Measurements from ENCODE around the gene HNRNPA0. TPM values are rescaled to one million over a fixed set of nuclear protein-coding genes. Genes with fewer than 3 reads are reported as not detected.

The HNRNPA0 gene
- polyA plus RNA-seq, 1 donor from 2014 or later, result 80.3 TPM

GRCh38 chr5:137718611-137719010, 35.6 kb downstream of the HNRNPA0 start:
- Histone ChIP-seq H3K27me3 (ENCODE audit: insufficient read depth, low read depth, low read length) (no peaks in the 10 kb centered on the region), H3K9me2 (ENCODE audit: insufficient read depth, low read length) (no peaks in the 10 kb centered on the region), H3F3A (ENCODE audit: insufficient read depth, low read length, poor library complexity, severe bottlenecking) (no peaks in the 10 kb centered on the region), H3K36me3 (ENCODE audit: insufficient read depth, low read length) (no peaks in the 10 kb centered on the region), H3K4me3 (ENCODE audit: low read length) (no peak overlapping the region), H3K27ac (ENCODE audit: low read length) (no peak overlapping the region), H4K20me1 (ENCODE audit: insufficient read depth) (no peaks in the 10 kb centered on the region), H3K9ac (ENCODE audit: low read length) (no peak overlapping the region), H3K9me3 (ENCODE audit: low read length) (no peaks in the 10 kb centered on the region), H2AFZ (ENCODE audit: low read depth, low read length) (no peak overlapping the region), H3K79me2 (replicated peaks; ENCODE audit: insufficient read depth, low read length) (no peaks in the 10 kb centered on the region), H3K4me2 (ENCODE audit: low read length) (no peak overlapping the region)
- TF ChIP-seq EZH2 (IDR thresholded peaks at IDR 0.05; ENCODE audit: borderline replicate concordance, insufficient read depth, low read length, poor library complexity, severe bottlenecking) (no peak), TAF1 (IDR thresholded peaks at IDR 0.05; ENCODE audit: low read depth) (no peak), SMC3 (conservative IDR thresholded peaks at IDR 0.05; ENCODE audit: poor library complexity) (no peak), POLR2AphosphoS5 (IDR thresholded peaks at IDR 0.05) (no peak), EP300 (conservative IDR thresholded peaks at IDR 0.05; ENCODE audit: poor library complexity, severe bottlenecking) (no peak), REST (IDR thresholded peaks at IDR 0.05; ENCODE audit: borderline replicate concordance) (no peak), RAD21 (conservative IDR thresholded peaks at IDR 0.05) (no peak), MXI1 (conservative IDR thresholded peaks at IDR 0.05; ENCODE audit: poor library complexity, severe bottlenecking) (no peak), CTCF (IDR thresholded peaks at IDR 0.05; ENCODE audit: poor library complexity, severe bottlenecking) (no peak)

GRCh38 chr5:137716337-137716736, 37.8 kb downstream of the HNRNPA0 start:
- H3K27me3 ChIP-seq (ENCODE audit: insufficient read depth, low read depth, low read length), result no peaks in the 10 kb centered on the region
- no peak overlapping the region for H2AFZ ChIP-seq (ENCODE audit: low read depth, low read length)
- H3K79me2 ChIP-seq (replicated peaks; ENCODE audit: insufficient read depth, low read length), result no peaks in the 10 kb centered on the region
- H3K27ac ChIP-seq (ENCODE audit: low read length), result no peak overlapping the region
- H4K20me1 ChIP-seq (ENCODE audit: insufficient read depth), result no peaks in the 10 kb centered on the region
- no peak overlapping the region for H3K9ac ChIP-seq (ENCODE audit: low read length)
- H3K9me3 ChIP-seq (ENCODE audit: low read length), result no peaks in the 10 kb centered on the region
- no peak overlapping the region for H3K4me2 ChIP-seq (ENCODE audit: low read length)
- H3K4me3 ChIP-seq (ENCODE audit: low read length), result no peak overlapping the region
- no peaks in the 10 kb centered on the region for H3K9me2 ChIP-seq (ENCODE audit: insufficient read depth, low read length)
- no peaks in the 10 kb centered on the region for H3K36me3 ChIP-seq (ENCODE audit: insufficient read depth, low read length)
- H3F3A ChIP-seq (ENCODE audit: insufficient read depth, low read length, poor library complexity, severe bottlenecking), result no peaks in the 10 kb centered on the region
- no peak for TF ChIP-seq POLR2AphosphoS5 (IDR thresholded peaks at IDR 0.05)
- no peak for TF ChIP-seq EP300 (conservative IDR thresholded peaks at IDR 0.05; ENCODE audit: poor library complexity, severe bottlenecking)
- TF ChIP-seq EZH2 (IDR thresholded peaks at IDR 0.05; ENCODE audit: borderline replicate concordance, insufficient read depth, low read length, poor library complexity, severe bottlenecking), result no peak
- TF ChIP-seq CTCF (IDR thresholded peaks at IDR 0.05; ENCODE audit: poor library complexity, severe bottlenecking), result no peak
- TF ChIP-seq MXI1 (conservative IDR thresholded peaks at IDR 0.05; ENCODE audit: poor library complexity, severe bottlenecking), result no peak
- TF ChIP-seq SMC3 (conservative IDR thresholded peaks at IDR 0.05; ENCODE audit: poor library complexity), result no peak
- no peak for TF ChIP-seq REST (IDR thresholded peaks at IDR 0.05; ENCODE audit: borderline replicate concordance)
- no peak for TF ChIP-seq TAF1 (IDR thresholded peaks at IDR 0.05; ENCODE audit: low read depth)
